Activated T-cell treated with anti-CD3 and anti-CD28 coated beads, Interleukin-2, amount 50 U/mL, for 4 hours (primary cell): ENCODE results near the gene ASTE1. TPM values are rescaled to one million over a fixed set of nuclear protein-coding genes. Genes with fewer than 3 reads are reported as not detected.

Source experiments
- total RNA-seq, 3 donors: library from RNA; stranded (reverse); gene quantifications; one replicate each; pipeline ENCODE4 v1.2.1, GENCODE V29; 2021

Gene ASTE1
- total RNA-seq, 3 donors from 2014 or later: 11.5 to 14.0 (median 12.7) TPM

Other genes with a start within 250 kb of the ASTE1 start
- 10 to 100 TPM; 50.2 to 55.3 (median 51.9) TPM for gene ATP2C1, start 132.7 kb downstream of the ASTE1 start, total RNA-seq
- gene NEK11, start 52 bp upstream of the ASTE1 start, total RNA-seq: 1 to 10 TPM in 2 of 3 donors, under 1 TPM in 1; 0.58 to 1.4 (median 1.2) TPM